ENCODE measurements around the gene UBALD2.
"Not testable (repeated sequence)": the region's sequence is repeated elsewhere in the genome, so short reads cannot be mapped to it uniquely, and the experiment has no call there.

UBALD2 gene

GRCh38 chr17:76278268-76278908, 13.2 kb downstream of the UBALD2 start:
- DNase-seq = no peak

- DNase-seq = peak; percentile 57 to 96
Measured at GRCh38 chr17:76278952-76279741, 14.0 kb downstream of the UBALD2 start.

GRCh38 chr17:76279742-76280287, 14.7 kb downstream of the UBALD2 start:
- no peak for DNase-seq

- DNase-seq = no peak
Measured at GRCh38 chr17:76280650-76281049, 15.5 kb downstream of the UBALD2 start.

- no peak for DNase-seq
Measured at GRCh38 chr17:76281573-76282371, 16.6 kb downstream of the UBALD2 start.

- no peak for DNase-seq
Measured at GRCh38 chr17:76292567-76292966, 27.4 kb downstream of the UBALD2 start.

- no peak for DNase-seq
Measured at GRCh38 chr17:76293106-76293505, 28.0 kb downstream of the UBALD2 start.

GRCh38 chr17:76296186-76296585, 31.0 kb downstream of the UBALD2 start:
- DNase-seq = no peak

GRCh38 chr17:76296889-76297288, 31.7 kb downstream of the UBALD2 start:
- DNase-seq = no peak

GRCh38 chr17:76297436-76297835, 32.3 kb downstream of the UBALD2 start:
- DNase-seq = no peak

GRCh38 chr17:76304226-76305134, 39.3 kb downstream of the UBALD2 start:
- DNase-seq = no peak

GRCh38 chr17:76305135-76305454, 39.9 kb downstream of the UBALD2 start:
- DNase-seq = not testable (repeated sequence)

GRCh38 chr17:76307299-76307965, 42.3 kb downstream of the UBALD2 start:
- DNase-seq = no peak

- no peak for DNase-seq
Measured at GRCh38 chr17:76307966-76308338, 42.8 kb downstream of the UBALD2 start, which contains the start of gene QRICH2. Gene QRICH2 (minus strand): TSS chr17:76308276. CDS start chr17:76307998, 278 bp downstream.

- no peak for DNase-seq
Measured at GRCh38 chr17:76309461-76309860, 44.3 kb downstream of the UBALD2 start.

GRCh38 chr17:76312735-76313134, 47.6 kb downstream of the UBALD2 start:
- DNase-seq = no peak

- DNase-seq = no peak
Measured at GRCh38 chr17:76314392-76315227, 49.5 kb downstream of the UBALD2 start.

- no peak for DNase-seq
Measured at GRCh38 chr17:76317535-76317934, 52.4 kb downstream of the UBALD2 start.

- DNase-seq = no peak
Measured at GRCh38 chr17:76318586-76318985, 53.4 kb downstream of the UBALD2 start.
